Activated CD4-positive, alpha-beta T cell treated with anti-CD3 and anti-CD28 coated beads for 36 hours (primary cell): ENCODE results near the gene FGR. TPM values are rescaled to one million over a fixed set of nuclear protein-coding genes. Genes with fewer than 3 reads are reported as not detected.

Source experiments
- ATAC-seq: fragments of 200-7000 bp; cut with Tn5 transposase; one replicate; pipeline ENCODE4 v1.10.0; 2021; ENCODE audit warnings: mild to moderate bottlenecking, moderate library complexity
- CTCF ChIA-PET: fragments of 350-600 bp; sonication (Branson Sonifier 250); formaldehyde crosslinking; loops from one replicate; lab custom pipeline; 2021; ENCODE audit warnings: antibody characterized with exemption; lab: Charles Lee
- POLR2A ChIA-PET: fragments of 350-600 bp; sonication (Branson Sonifier 250); formaldehyde crosslinking; loops from one replicate; lab custom pipeline; 2021; ENCODE audit warnings: antibody characterized with exemption, inconsistent platforms; lab: Charles Lee
- DNase-seq: peaks from one replicate; pipeline ENCODE4 v3.0.0-alpha.2; 2020
- H3K27ac Mint-ChIP-seq: one replicate; pipeline ENCODE4 v1.8.0; 2021; ENCODE audit warnings: mixed read lengths
- H3K27me3 Mint-ChIP-seq: one replicate; pipeline ENCODE4 v1.8.0; 2021; ENCODE audit warnings: mixed read lengths
- H3K36me3 Mint-ChIP-seq: one replicate; pipeline ENCODE4 v1.8.0; 2021; ENCODE audit warnings: low read depth, mixed read lengths
- H3K4me1 Mint-ChIP-seq: one replicate; pipeline ENCODE4 v1.8.0; 2021; ENCODE audit warnings: mixed read lengths
- H3K4me3 Mint-ChIP-seq: one replicate; pipeline ENCODE4 v1.8.0; 2021; ENCODE audit warnings: mild to moderate bottlenecking, moderate library complexity, mixed read lengths
- H3K9me3 Mint-ChIP-seq: one replicate; pipeline ENCODE4 v1.8.0; 2021; ENCODE audit warnings: low read depth, mixed read lengths
- intact Hi-C, 2 experiments: fragments of 100-400 bp; cut with DNase I in 1 of 2; cut with micrococcal nuclease in 1 of 2; formaldehyde crosslinking; loops; one replicate each; pipeline versions ENCODE4 v1.14.2 to v1.15.1; 2022 to 2024; cut with DNase I, micrococcal nuclease
- total RNA-seq, 2 experiments: library from RNA; stranded (reverse); gene quantifications; one replicate each; pipeline ENCODE4 v1.2.3, GENCODE V29; 2021

The FGR gene
- total RNA-seq, 2 experiments from 2014 or later: 0.11 TPM; not detected in 1

- no peak for DNase-seq
- CTCF ChIA-PET: interaction anchor here (0.5 to 1.4 kb wide), 8 partner anchors 10 to 266 kb away, joined by 3 to 4 read pairs (median 3); no protein-coding TSS in a partner anchor
- POLR2A ChIA-PET: no interaction called here
- H3K27ac Mint-ChIP-seq: no peak overlapping the region
- H3K27me3 Mint-ChIP-seq: no peaks in the 10 kb centered on the region
- H3K4me3 Mint-ChIP-seq: no peak overlapping the region
- H3K9me3 Mint-ChIP-seq: no peaks in the 10 kb centered on the region
- peaks cover 14% of the 10 kb centered on the region for H3K4me1 Mint-ChIP-seq
- intact Hi-C loops: no loop called here
- no peaks in the 10 kb centered on the region for H3K36me3 Mint-ChIP-seq
- ATAC-seq: no peak
Observed at GRCh38 chr1:27563591-27564471, 71.2 kb downstream of the FGR start.

GRCh38 chr1:27563341-27563590, 71.7 kb downstream of the FGR start:
- no peaks in the 10 kb centered on the region for H3K9me3 Mint-ChIP-seq
- intact Hi-C loops: no loop called here

DNA sequence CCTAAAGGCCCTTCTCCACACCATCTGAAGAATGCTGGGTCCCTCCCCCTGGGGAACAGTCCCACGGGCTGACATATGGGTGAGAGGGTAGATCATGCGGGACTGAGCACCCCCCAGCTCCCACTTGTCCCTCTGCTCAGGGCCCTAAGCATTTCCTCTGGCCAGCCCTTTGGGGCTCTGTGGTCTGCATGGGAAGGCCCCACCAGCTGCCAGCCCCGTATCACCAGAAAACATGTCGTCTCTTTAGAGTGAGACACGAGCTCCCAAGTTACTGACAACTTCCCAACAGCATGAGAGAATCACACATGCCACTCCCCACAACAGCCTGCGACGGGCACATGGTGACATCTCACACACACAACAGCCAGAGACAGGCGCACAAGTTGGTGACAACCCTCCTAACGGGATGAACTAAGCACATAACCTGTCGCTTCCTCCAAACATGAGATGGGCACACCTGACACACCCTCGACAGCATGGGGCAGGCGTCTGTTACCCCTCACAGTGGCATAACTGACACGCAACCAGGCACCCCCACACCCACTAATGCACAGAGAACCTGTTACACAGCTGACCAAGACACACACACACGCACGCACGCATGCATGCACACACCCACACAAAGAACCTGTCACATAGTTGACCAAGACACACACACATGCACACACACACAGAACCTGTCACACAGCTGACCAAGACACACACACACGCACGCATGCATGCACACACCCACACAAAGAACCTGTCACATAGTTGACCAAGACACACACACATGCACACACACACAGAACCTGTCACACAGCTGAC, 72.2 kb downstream of the FGR start:
- ChIA-PET CTCF (no interaction called here), POLR2A (no interaction called here)
- Mint-ChIP-seq H3K27me3 (no peaks in the 10 kb centered on the region), H3K4me1 (peaks cover 8% of the 10 kb centered on the region), H3K9me3 (no peaks in the 10 kb centered on the region), H3K36me3 (no peaks in the 10 kb centered on the region), H3K4me3 (no peak overlapping the region), H3K27ac (no peak overlapping the region)
- intact Hi-C loops: no loop called here
- DNase-seq (no peak), ATAC-seq (no peak)

More at GRCh38 chr1:27563341-27563590, 71.7 kb downstream of the FGR start:
- Mint-ChIP-seq H3K27me3 (no peaks in the 10 kb centered on the region), H3K4me3 (no peak overlapping the region), H3K4me1 (peaks cover 13% of the 10 kb centered on the region), H3K36me3 (no peaks in the 10 kb centered on the region), H3K27ac (no peak overlapping the region)
- ChIA-PET POLR2A (no interaction called here), CTCF (no interaction called here)
- DNase-seq (no peak), ATAC-seq (no peak)

Other genes with a start within 250 kb of the FGR start
- gene GPR3, start 242.6 kb downstream of the FGR start, total RNA-seq: 1 to 10 TPM; 1.1 to 1.3 TPM
- 100 to 1,000 TPM; 104 to 132 TPM for gene WASF2, start 145.0 kb downstream of the FGR start, total RNA-seq
- gene AHDC1, start 31.0 kb downstream of the FGR start, total RNA-seq: 10 to 100 TPM; 10.3 to 12.1 TPM
- 10 to 100 TPM; 41.8 to 62.5 TPM for gene IFI6, start 37.0 kb upstream of the FGR start, total RNA-seq
- 1 to 10 TPM; 7.4 to 8.1 TPM for gene FAM76A, start 90.8 kb upstream of the FGR start, total RNA-seq
- 10 to 100 TPM; 26.8 to 37.4 TPM for gene STX12, start 138.0 kb upstream of the FGR start, total RNA-seq
- 10 to 100 TPM; 49.6 to 65.9 TPM for gene PPP1R8, start 195.6 kb upstream of the FGR start, total RNA-seq
- 10 to 100 TPM; 14.2 to 16.2 TPM for gene THEMIS2, start 237.4 kb upstream of the FGR start, total RNA-seq